LNCaP clone FGC (cell line): ENCODE data around the gene GRHL1.
A peak's percentile ranks its signal among the peaks of the same experiment; 100 is the strongest.

Experiments
- DNase-seq: peaks from one replicate; pipeline ENCODE4 v3.0.0-alpha.2; 2011; ENCODE audit warnings: low read depth
- H3K4me3 ChIP-seq: 2 replicates; pipeline ENCODE4 v1.5.1; 2011; ENCODE audit warnings: mild to moderate bottlenecking, low read depth, low read length, control low read depth
- CTCF ChIP-seq: IDR thresholded peaks from 2 replicates; pipeline ENCODE4 v1.5.1; 2012; ENCODE audit warnings: mild to moderate bottlenecking; ENCODE audit not compliant: control insufficient read depth, insufficient read depth; ENCODE audit errors: extremely low read depth

GRHL1 gene

GRCh38 chr2:9954136-9954535 is 2.6 kb downstream of the GRHL1 start:
- DNase-seq, result no peak
- H3K4me3 ChIP-seq, result peak overlapping the region; percentile 34
- TF ChIP-seq CTCF, result no peak

GRCh38 chr2:9958057-9958456 is 6.6 kb downstream of the GRHL1 start:
- no peak for DNase-seq
- H3K4me3 ChIP-seq, result no peak overlapping the region

GRCh38 chr2:9959262-9959661 is 7.8 kb downstream of the GRHL1 start:
- TF ChIP-seq CTCF, result no peak
- no peak for DNase-seq
- no peak overlapping the region for H3K4me3 ChIP-seq

More at GRCh38 chr2:9958057-9958456, 6.6 kb downstream of the GRHL1 start:
- no peak for TF ChIP-seq CTCF

- H3K4me3 ChIP-seq, result no peak overlapping the region
- TF ChIP-seq CTCF, result no peak
- no peak for DNase-seq
Measured at GRCh38 chr2:9961013-9961412, 9.5 kb downstream of the GRHL1 start.

- TF ChIP-seq CTCF, result no peak
- no peak overlapping the region for H3K4me3 ChIP-seq
- no peak for DNase-seq
Measured at GRCh38 chr2:9964334-9964980, 13.0 kb downstream of the GRHL1 start.

GRCh38 chr2:9965119-9965822 is 13.8 kb downstream of the GRHL1 start:
- no peak overlapping the region for H3K4me3 ChIP-seq
- no peak for DNase-seq
- TF ChIP-seq CTCF, result no peak
